GM19452 (cell line): Measurements from ENCODE around the gene TRIM39.
"Not testable (repeated sequence)": the region's sequence is repeated elsewhere in the genome, so short reads cannot be mapped to it uniquely, and the experiment has no call there.

Experiments
- ATAC-seq: cut with Tn5 transposase; IDR thresholded peaks from one replicate; pipeline ENCODE4 v1.9.1; 2021; ENCODE audit not compliant: unreplicated experiment

The TRIM39 gene

DNA sequence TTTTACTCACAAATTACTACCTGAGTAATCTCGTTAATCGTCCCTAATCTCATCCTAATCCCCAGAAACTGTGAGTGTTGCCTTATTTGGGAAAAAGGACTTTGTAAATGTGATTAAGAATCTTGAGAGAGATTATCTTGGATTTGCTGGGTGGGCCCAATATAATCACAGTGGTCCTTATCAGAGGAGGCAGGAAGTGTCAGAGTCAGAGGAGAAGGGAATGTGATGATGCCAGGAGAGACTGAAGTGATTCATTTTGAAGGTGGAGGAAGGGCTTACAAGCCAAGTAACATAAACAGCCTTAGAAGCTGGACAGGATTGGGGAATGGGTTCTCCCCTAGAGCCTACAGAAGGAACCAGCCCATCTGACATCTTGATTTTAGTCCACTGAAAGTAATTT lies 34.9 kb downstream of the TRIM39 start:
- no peak for ATAC-seq

DNA sequence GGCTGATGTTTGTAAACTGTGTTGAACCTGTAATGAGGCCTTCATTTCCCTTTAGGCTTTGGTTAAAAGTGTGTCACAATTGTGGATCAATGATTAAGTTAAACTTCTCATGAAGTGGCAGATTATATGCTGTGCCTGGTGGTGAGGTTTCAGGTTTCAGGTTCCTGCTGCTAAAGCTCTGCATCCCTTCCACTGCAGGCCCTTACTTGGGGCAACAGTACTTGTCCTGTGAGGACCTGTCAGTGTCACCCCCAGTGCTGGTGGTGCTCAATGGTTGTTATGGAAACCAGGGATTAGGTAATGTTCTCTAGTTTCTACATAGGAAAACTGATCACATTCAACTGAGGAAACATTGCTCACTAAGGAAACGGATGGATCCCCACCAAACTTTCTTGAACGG lies 36.7 kb downstream of the TRIM39 start:
- ATAC-seq, result no peak

DNA sequence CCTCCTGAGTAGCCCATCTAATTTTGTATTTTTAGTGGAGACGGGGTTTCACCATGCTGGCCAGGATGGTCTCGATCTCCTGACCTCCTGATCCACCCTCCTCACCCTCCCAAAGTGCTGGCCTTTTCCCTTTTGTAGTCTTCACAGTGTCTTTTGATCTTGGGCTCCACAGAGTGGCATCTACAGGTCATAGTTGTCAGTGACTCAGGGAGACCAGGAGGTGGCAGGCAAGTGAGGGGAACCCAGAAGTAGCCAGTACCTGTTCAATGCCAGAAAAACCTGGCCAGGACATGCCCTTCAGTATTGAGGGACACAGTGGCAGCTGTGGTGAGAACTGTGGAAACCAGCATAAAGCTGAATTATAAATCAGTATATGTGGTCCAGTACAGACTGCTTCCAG lies 37.9 kb downstream of the TRIM39 start:
- ATAC-seq, result no peak

DNA sequence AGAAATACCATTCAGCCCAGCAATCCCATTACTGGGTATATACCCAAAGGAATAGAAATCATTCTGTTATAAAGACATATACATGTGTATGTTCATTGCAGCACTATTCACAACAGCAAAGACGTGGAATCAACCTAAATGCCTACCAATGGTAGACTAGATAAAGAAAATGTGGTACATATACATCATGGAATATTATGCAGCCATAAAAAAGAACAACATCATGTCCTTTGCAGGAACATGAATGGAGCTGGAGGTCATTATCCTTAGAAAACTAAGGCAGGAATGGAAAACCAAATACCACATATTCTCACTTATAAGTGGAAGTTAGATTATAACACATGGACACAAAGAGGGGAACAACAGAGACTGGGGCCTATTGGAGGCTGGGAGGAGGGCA lies 42.6 kb downstream of the TRIM39 start:
- ATAC-seq, result not testable (repeated sequence)

DNA sequence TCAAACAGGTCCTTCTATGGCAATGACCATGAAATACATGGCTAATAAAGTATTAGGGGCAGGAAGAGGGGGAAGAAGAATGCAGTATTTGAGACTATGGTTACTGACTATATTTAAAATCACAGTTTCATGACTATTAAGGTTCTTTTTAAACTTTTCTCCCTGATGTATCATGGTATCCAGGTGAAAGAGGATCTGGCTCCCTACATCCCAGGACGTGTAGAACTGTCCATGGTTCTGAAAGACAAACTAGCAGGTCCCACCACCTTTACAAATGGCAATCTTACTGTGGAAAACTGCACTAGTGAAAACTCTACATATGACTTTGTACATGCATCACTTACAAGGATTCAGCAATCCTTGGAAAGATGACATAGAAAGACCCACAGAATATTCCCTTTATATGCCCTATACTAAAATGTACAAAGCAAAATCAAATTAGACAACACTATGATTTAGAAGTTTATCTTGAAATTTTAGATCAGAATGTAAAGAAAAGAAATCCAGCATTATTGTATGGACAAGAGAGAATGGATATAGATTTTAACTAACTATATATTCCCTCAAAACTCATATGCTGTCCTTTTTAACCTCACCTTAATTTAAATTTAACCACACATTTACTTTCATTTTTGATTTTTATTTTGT lies 51.7 kb downstream of the TRIM39 start:
- ATAC-seq, result no peak

DNA sequence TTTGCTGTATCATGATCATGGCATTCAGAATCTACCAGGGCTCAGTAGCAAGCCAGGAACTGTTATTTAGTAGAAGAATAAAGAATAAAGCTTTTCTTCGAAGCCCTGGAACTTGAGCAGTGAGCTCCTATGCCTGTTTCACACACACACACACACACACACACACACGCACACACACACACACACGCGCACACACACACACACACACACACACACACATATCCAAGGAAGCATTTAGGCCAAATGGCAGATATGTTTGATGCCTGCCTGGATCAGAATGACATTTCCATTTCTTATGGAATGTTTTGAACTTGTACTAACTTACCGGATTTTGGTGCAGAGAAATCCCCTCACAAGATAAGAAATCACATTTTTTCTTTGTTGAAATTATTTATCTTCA lies 53.7 kb downstream of the TRIM39 start:
- no peak for ATAC-seq

DNA sequence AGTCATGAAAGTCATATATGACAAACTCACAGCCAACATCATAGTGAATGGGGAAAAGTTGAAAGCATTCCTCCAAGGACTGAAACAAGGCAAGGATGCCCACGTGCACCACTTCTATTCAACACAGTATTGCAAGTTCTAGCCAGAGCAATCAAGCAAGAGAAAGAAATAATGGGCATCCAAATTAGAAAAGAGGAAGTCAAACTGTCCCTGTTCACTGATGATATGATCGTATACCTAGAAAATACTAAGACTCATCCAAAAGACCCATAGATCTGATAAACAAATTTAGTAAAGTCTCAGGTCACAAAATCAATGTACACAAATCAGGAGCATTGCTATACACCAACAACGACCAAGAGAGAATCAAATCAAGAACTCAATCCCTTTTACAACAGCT lies 59.4 kb downstream of the TRIM39 start:
- no peak for ATAC-seq

DNA sequence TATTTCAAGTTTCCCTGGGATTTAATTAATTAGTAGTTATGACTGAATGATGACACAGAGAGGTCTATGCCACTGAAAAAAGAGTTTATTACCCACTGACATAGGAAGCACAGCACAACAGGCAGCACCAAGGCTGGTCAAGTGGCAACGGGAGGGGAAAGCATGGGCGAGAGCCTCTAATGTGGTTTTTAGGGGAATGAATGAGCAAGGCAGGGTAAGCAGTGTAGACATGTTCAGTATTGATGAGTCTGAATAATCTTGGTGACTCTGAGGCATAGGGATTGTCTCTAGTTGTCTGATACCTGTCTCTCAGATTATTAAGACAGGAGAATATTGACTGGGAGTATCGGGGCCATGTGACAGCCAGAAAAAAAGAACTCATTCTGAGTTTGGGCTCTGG lies 64.5 kb downstream of the TRIM39 start:
- ATAC-seq, result no peak
